RWPE1 (cell line): ENCODE measurements around the gene XPO5.
A peak's percentile ranks its signal among the peaks of the same experiment; 100 is the strongest.
"Not testable (repeated sequence)": the region's sequence is repeated elsewhere in the genome, so short reads cannot be mapped to it uniquely, and the experiment has no call there.

ENCODE experiments used
- CTCF ChIA-PET: fragments of 350-600 bp; sonication (Branson Sonifier 250); formaldehyde crosslinking; extraction: SDS; loops from one replicate; lab custom pipeline; 2021; lab: Yijun Ruan, JAX
- POLR2A ChIA-PET: fragments of 400-600 bp; formaldehyde crosslinking; extraction: SDS; loops from one replicate; lab custom pipeline; 2020; ENCODE audit warnings: antibody characterized with exemption; ENCODE audit not compliant: low non-redundant PET; lab: Yijun Ruan, JAX
- DNase-seq: peaks from one replicate; pipeline ENCODE4 v3.0.0; 2012; ENCODE audit warnings: low spot score
- H3K27ac ChIP-seq: fragments of 450-650 bp; 2 replicates; pipeline ENCODE4 v1.5.1; 2017
- CTCF ChIP-seq: fragments of 450-650 bp; conservative IDR thresholded peaks from 2 replicates; pipeline ENCODE4 v1.5.1; 2017; ENCODE audit warnings: low read depth, mild to moderate bottlenecking

The XPO5 gene

GRCh38 chr6:43544461-43544860 is 31.4 kb downstream of the XPO5 start:
- ChIA-PET CTCF (no interaction called here), POLR2A (no interaction called here)
- no peak overlapping the region for H3K27ac ChIP-seq
- no peak for TF ChIP-seq CTCF
- no peak for DNase-seq

GRCh38 chr6:43541774-43542471 is 33.9 kb downstream of the XPO5 start:
- POLR2A ChIA-PET = no interaction called here
- CTCF ChIA-PET = interaction anchor here (0.7 kb wide), 2 partner anchors 215 to 436 kb away, joined by 3 to 5 read pairs; no protein-coding TSS in a partner anchor
- no peak for DNase-seq

GRCh38 chr6:43540507-43540906 is 35.3 kb downstream of the XPO5 start:
- peak overlapping the region; percentile 18; the same call in 1 of the 2 replicates for H3K27ac ChIP-seq
- TF ChIP-seq CTCF = no peak
- POLR2A ChIA-PET = no interaction called here
- no peak for DNase-seq
- CTCF ChIA-PET = interaction anchor here (0.7 kb wide), 1 partner anchor 176 kb away, joined by 4 read pairs; no protein-coding TSS in a partner anchor

More at GRCh38 chr6:43541774-43542471, 33.9 kb downstream of the XPO5 start:
- no peak for TF ChIP-seq CTCF
- no peak overlapping the region for H3K27ac ChIP-seq

GRCh38 chr6:43539409-43539808 is 36.4 kb downstream of the XPO5 start:
- POLR2A ChIA-PET, DNase-seq, H3K27ac ChIP-seq, CTCF ChIA-PET: not testable (repeated sequence)

GRCh38 chr6:43538986-43539385 is 36.9 kb downstream of the XPO5 start:
- POLR2A ChIA-PET, DNase-seq, H3K27ac ChIP-seq: not testable (repeated sequence)
- CTCF ChIA-PET = interaction anchor here (0.6 kb wide), 1 partner anchor 20 kb away, joined by 4 read pairs; no protein-coding TSS in a partner anchor

GRCh38 chr6:43532201-43532600 is 43.6 kb downstream of the XPO5 start:
- TF ChIP-seq CTCF = no peak
- CTCF ChIA-PET = no interaction called here
- POLR2A ChIA-PET = interaction anchor here (0.6 kb wide), 1 partner anchor 32 kb away, joined by 3 read pairs; no protein-coding TSS in a partner anchor
- H3K27ac ChIP-seq = no peak overlapping the region
- no peak for DNase-seq

GRCh38 chr6:43524483-43524961 is 51.3 kb downstream of the XPO5 start:
- no peak for TF ChIP-seq CTCF
- H3K27ac ChIP-seq = peak overlapping the region; percentile 63
- ChIA-PET CTCF (interaction anchor here (0.5 to 2.0 kb wide), 3 partner anchors 17 to 289 kb away, joined by 4 read pairs; no protein-coding TSS in a partner anchor), POLR2A (interaction anchor here (0.6 kb wide), 1 partner anchor 492 kb away, joined by 5 read pairs; no protein-coding TSS in a partner anchor)
- no peak for DNase-seq
